Gastrocnemius medialis (tissue), 4 donors: ENCODE results near the gene TRIM4.

ENCODE experiments used
- CTCF ChIP-seq, 5 experiments: fragments of 450-650 bp in 3 of 5; fragments of 200-600 bp in 2 of 5; sonication (generic) in 2 of 5; IDR thresholded peaks in 4 of 5; conservative IDR thresholded peaks in 1 of 5; 1 replicate in 4 of 5; 2 replicates in 1 of 5; pipeline ENCODE4 v1.5.1; 2016 to 2019; ENCODE audit warnings: antibody characterized with exemption in 5 of 5, mild to moderate bottlenecking in 3 of 5, moderate library complexity in 3 of 5
- POLR2A ChIP-seq, 2 donors: fragments of 450-650 bp; IDR thresholded peaks; one replicate each; pipeline ENCODE4 v1.6.1; 2017; ENCODE audit warnings: antibody characterized with exemption in 2 of 2, mild to moderate bottlenecking in 2 of 2, moderate library complexity in 2 of 2

DNA sequence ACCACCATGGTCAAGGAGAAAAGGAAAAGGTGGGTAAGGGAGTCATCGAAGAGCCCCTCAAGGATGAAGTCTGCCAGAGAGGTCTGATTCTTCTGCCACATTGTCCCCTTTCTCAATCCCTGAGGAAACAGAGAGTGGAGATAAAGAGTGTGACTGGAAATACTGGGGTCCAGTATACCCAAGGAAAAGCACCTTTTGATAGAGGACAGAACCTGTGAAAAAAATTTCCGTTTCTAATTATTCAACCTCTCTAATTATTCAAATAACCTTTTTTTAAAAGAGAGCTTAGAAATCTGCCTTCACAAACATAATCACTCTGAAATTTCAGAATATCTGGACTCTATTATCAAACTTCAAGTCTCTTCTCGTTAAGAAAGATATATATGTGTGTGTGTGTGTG, 42.4 kb downstream of the TRIM4 start, which contains the start of gene OR2AE1:
- TF ChIP-seq CTCF (IDR thresholded peaks at IDR 0.05 in 4 of 5, conservative IDR thresholded peaks at IDR 0.05 in 1 of 5) (no peak), POLR2A (IDR thresholded peaks at IDR 0.05) (no peak)
